Heart left ventricle (tissue), 13 donors: ENCODE measurements around the gene DENND1B.

Experiments
- POLR2A ChIP-seq, 2 donors: fragments of 450-650 bp; IDR thresholded peaks; one replicate each; pipeline ENCODE4 v1.6.1; 2017; ENCODE audit warnings: antibody characterized with exemption in 2 of 2, mild to moderate bottlenecking in 2 of 2, moderate library complexity in 2 of 2
- TF ChIP-seq, protein P1 (sequence below), 12 donors: fragments of 200-600 bp; sonication (generic) in 4 of 12; IDR thresholded peaks; one replicate each; pipeline versions ENCODE4 v1.5.0 to v1.8.0; 2018 to 2022; ENCODE audit warnings: antibody characterized with exemption in 12 of 12, mild to moderate bottlenecking in 5 of 12
- donor health status: ischemic (EF 13 %, LVEDD 7.1; RV severe dilation, severe dysfunction).
- donor health status: DM: no; HTN: yes; CAD: no.
- donor health status: DM: no; HTN: no; CAD: no.
- donor health status: ischemic (EF 25% LVEDD 6.9; RV normal size, moderate dysfunction).
- donor health status: ischemic (EF 25% LVEDD 5.7; RV mildly dilated, moderate dysfunction).
- donor health status: ischemic (EF 35%, LVEDD 5.7; RV mildly dilated, moderate dysfunction).
- donor health status: nonischemic (EF 11% LVEDD 7.7; RV severe dilation, severe dysfunction).
- donor health status: DM: yes; HTN: yes; CAD: no.
- donor health status: PGD.
- donor health status: ischemic (EF 29% LVEDD 5.4; RV normal size, mild dysfunction).
- donor health status: nonischemic (EF 23%, LVEDD 6.1; RV moderate dilation, normal function).

DNA sequence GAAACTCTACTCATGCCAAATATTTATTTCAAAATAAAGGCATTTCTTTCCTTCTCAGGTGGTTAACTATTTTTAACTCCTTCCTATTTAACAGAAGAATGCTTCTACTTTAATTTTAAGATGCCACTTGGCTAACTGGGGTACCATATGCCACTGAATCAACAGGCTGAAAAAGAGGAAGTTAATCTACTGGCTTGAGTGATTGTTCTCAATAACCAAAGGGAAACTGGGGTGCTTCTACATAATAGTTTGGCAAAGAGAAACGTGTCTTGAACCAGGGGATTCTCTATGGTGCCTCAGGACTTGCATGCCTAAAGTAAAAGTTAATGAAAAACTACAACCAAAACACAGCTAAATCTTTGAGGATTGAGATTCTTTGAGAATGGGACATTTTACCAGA lies 142.6 kb downstream of the DENND1B start:
- TF ChIP-seq, protein P1, sequence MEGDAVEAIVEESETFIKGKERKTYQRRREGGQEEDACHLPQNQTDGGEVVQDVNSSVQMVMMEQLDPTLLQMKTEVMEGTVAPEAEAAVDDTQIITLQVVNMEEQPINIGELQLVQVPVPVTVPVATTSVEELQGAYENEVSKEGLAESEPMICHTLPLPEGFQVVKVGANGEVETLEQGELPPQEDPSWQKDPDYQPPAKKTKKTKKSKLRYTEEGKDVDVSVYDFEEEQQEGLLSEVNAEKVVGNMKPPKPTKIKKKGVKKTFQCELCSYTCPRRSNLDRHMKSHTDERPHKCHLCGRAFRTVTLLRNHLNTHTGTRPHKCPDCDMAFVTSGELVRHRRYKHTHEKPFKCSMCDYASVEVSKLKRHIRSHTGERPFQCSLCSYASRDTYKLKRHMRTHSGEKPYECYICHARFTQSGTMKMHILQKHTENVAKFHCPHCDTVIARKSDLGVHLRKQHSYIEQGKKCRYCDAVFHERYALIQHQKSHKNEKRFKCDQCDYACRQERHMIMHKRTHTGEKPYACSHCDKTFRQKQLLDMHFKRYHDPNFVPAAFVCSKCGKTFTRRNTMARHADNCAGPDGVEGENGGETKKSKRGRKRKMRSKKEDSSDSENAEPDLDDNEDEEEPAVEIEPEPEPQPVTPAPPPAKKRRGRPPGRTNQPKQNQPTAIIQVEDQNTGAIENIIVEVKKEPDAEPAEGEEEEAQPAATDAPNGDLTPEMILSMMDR (IDR thresholded peaks at IDR 0.05), result no peak
- no peak for TF ChIP-seq POLR2A (IDR thresholded peaks at IDR 0.05)
